IPS-15b (cell line): ENCODE measurements around the gene GPR17.

Source experiments
- H3K27me3 ChIP-seq: one replicate; pipeline ENCODE4 v1.6.1; 2013; ENCODE audit warnings: low read length; ENCODE audit not compliant: control insufficient read depth, insufficient read depth
- H3K36me3 ChIP-seq: one replicate; pipeline ENCODE4 v1.6.1; 2013; ENCODE audit warnings: low read length; ENCODE audit not compliant: control insufficient read depth, insufficient read depth
- H3K4me1 ChIP-seq: one replicate; pipeline ENCODE4 v1.6.1; 2013; ENCODE audit warnings: mild to moderate bottlenecking, low read length; ENCODE audit not compliant: control insufficient read depth, insufficient read depth
- H3K4me3 ChIP-seq: one replicate; pipeline ENCODE4 v1.5.1; 2013; ENCODE audit warnings: low read depth, low read length
- H3K9ac ChIP-seq: one replicate; pipeline ENCODE4 v1.6.1; 2013; ENCODE audit warnings: low read depth, mild to moderate bottlenecking, low read length
- H3K9me3 ChIP-seq: one replicate; pipeline ENCODE4 v1.6.1; 2013; ENCODE audit warnings: mild to moderate bottlenecking, low read length; ENCODE audit not compliant: control insufficient read depth, insufficient read depth

GPR17 gene

DNA sequence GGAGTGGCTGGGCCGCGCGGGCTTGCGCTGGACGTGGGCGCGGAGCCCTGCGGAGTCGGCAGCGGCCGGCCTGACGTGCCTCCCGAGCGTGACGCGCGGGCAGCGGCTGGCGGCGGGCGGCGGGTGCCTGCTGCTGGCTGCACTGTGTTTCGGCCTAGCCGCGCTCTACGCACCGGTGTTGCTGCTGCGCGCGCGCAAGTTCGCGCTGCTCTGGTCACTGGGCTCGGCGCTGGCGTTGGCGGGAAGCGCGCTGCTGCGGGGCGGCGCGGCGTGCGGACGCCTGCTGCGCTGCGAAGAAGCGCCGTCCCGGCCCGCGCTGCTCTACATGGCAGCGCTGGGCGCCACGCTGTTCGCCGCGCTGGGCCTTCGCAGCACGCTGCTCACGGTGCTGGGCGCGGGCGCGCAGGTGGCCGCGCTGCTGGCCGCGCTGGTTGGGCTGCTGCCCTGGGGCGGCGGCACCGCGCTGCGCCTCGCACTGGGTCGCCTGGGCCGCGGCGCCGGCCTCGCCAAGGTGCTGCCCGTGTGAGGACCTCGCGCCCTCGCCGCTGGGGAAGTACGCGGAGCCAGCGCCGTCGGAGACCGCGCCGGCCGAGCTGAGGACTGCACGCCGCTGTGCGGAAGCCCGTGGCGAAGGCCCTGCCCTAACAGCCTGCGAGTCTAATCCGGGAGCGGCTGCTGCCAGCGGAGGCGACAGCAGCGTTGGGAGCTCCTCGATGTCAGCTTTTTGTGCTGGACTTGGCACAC is 55.9 kb downstream of the GPR17 start:
- Histone ChIP-seq H3K4me3 (peak overlapping the region; percentile 91), H3K4me1 (peaks cover 12% of the 10 kb centered on the region), H3K9ac (peak overlapping the region; percentile 79), H3K27me3 (peaks cover 3% of the 10 kb centered on the region), H3K9me3 (no peaks in the 10 kb centered on the region), H3K36me3 (peaks cover 17% of the 10 kb centered on the region)
